Stimulated activated effector memory CD8-positive, alpha-beta T cell treated with anti-CD3 and anti-CD28 coated beads, Interleukin-12 subunit alpha, Interleukin-12 subunit beta, amount 100 ng/mL, for 72 hours (primary cell): ENCODE results near the gene FILIP1L.

Experiments
- ATAC-seq: fragments of 150-1000 bp; cut with Tn5 transposase; 2 replicates; pipeline ENCODE4 v1.10.0; 2021
- DNase-seq, 2 donors: peaks; one replicate each; pipeline ENCODE4 v3.0.0; 2021 to 2022; ENCODE audit warnings: low spot score in 2 of 2
- H3K27ac Mint-ChIP-seq: one replicate; pipeline ENCODE4 v1.8.0; 2022; ENCODE audit warnings: mild to moderate bottlenecking, mixed read lengths
- H3K36me3 Mint-ChIP-seq: one replicate; pipeline ENCODE4 v1.8.0; 2022; ENCODE audit warnings: mild to moderate bottlenecking, mixed read lengths
- H3K4me1 Mint-ChIP-seq: one replicate; pipeline ENCODE4 v1.8.0; 2022; ENCODE audit warnings: mixed read lengths
- H3K4me3 Mint-ChIP-seq: one replicate; pipeline ENCODE4 v1.8.0; 2022; ENCODE audit warnings: mild to moderate bottlenecking, mixed read lengths
- H3K9me3 Mint-ChIP-seq: one replicate; pipeline ENCODE4 v1.8.0; 2022; ENCODE audit warnings: mixed read lengths

The FILIP1L gene

DNA sequence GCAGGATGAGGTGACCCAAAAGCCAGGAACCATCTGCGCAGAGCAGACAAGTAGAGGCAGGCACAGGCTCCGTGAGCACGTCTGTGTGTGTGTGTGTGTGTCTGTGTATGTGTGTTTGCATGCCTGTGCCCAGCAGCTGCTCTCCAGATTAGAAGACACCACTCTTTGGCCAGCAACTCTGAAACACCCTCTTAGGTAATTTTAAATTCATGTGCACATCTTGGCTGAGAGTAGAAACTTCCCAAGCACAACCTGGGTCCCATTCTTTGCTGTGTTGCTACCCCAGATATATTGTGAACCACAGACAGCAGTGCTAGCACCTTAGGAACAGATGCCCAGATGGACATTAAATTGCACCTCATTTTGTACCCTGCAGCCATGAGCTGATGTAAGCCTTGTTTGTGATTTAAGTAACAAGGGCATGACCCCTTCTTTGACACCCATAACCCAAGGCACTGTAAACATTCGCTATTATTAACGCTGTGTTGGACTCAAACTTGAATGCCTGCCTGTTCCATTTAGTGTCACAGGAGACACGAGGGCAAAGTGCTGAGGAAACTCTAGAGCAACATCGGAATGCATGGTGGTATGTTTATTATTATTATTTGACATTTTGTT lies at the start of gene FILIP1L:
Gene FILIP1L (minus strand): TSS at position 89 of the 618 bp plus-strand sequence.
- Mint-ChIP-seq H3K36me3 (no peaks in the 10 kb centered on the region), H3K4me3 (no peak within 1 kb of the TSS), H3K9me3 (no peaks in the 10 kb centered on the region), H3K4me1 (no peaks in the 10 kb centered on the region), H3K27ac (no peak within 1 kb of the TSS)
- no peak for DNase-seq
- peak; percentile 26 for ATAC-seq

DNA sequence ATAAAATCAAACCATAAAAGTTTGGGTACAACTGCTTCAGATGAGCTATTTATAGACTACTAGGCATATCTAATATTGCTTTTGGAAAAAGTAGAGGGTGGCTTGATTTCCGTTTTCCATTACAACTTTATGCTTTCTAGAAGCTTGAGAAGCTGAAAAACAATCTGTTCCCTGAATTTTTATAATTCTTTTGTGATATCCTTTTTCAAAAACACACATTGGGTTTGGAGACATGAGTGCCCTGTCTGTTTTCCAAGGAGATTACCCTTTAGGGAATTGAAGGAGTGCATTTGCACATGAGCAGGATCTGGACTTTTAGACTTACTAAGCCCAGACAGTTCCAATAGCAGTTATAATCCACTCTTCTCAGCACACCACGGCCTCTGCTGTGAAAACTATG lies 49.5 kb upstream of the FILIP1L start:
- DNase-seq (no peak), ATAC-seq (no peak)
- no peaks in the 10 kb centered on the region for H3K4me1 Mint-ChIP-seq
- no peak overlapping the region for H3K27ac Mint-ChIP-seq
- peaks cover 7% of the 10 kb centered on the region for H3K36me3 Mint-ChIP-seq
- no peak overlapping the region for H3K4me3 Mint-ChIP-seq
- no peaks in the 10 kb centered on the region for H3K9me3 Mint-ChIP-seq

DNA sequence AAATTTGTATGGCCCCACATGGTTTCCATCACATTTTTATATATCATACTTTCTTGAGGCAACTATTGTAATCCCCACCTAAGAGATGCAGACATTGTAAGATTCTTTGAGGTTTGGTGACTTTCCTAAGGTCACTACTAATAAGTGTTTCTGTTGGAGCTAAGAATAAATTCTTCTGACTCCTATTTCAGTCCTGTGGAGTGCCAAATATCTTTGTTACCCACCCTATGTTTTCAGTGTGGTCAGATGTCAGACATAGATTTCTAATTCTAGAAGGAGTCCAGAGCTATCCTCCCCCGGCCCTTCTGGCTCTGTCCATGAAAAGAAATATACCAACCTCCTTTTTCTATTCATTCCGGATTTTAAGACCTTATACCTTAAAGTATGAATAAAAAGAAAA lies 46.2 kb upstream of the FILIP1L start:
- H3K27ac Mint-ChIP-seq, result no peak overlapping the region
- H3K36me3 Mint-ChIP-seq, result peaks cover 6% of the 10 kb centered on the region
- no peak for ATAC-seq
- H3K4me3 Mint-ChIP-seq, result no peak overlapping the region
- DNase-seq, result no peak
- no peaks in the 10 kb centered on the region for H3K4me1 Mint-ChIP-seq
- H3K9me3 Mint-ChIP-seq, result peaks cover 5% of the 10 kb centered on the region

DNA sequence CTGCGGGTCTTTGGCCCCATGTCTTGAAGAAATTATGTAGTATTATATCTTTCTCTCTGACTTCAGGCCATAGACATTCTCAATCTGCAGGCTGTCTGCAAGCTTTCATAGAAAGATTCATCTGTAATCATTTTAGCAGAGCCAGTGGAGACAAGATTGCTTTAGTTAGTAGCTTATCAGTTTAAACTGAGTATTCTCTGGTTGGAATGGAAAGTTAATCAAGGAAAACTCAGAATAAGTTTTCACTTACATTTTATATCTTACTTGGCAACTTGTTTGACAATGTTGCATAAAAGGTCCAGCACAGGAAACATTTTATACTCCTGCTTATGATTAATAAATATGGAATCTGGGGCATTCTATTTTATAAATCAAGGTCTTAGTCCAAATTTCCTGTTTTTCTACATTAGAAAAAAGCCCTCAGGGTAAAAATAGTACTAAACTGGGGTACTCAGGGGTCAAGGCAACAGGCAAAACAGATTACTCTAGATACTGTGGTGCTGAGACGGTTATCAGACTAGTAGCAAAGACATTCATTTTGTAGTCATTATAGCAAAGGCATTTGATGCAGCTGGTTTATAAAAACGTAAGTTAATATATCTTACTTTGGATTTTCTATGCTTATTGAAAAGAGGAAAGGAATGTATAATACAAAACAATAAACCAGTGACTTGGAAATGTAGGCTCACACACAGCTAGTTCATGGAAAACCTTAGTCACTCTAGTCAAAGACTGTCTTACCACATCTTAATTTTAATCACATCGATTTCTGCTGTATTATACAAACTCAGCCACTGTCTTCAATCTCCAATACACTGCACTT lies 45.2 kb upstream of the FILIP1L start:
- H3K4me1 Mint-ChIP-seq, result no peaks in the 10 kb centered on the region
- H3K36me3 Mint-ChIP-seq, result peaks cover 6% of the 10 kb centered on the region

DNA sequence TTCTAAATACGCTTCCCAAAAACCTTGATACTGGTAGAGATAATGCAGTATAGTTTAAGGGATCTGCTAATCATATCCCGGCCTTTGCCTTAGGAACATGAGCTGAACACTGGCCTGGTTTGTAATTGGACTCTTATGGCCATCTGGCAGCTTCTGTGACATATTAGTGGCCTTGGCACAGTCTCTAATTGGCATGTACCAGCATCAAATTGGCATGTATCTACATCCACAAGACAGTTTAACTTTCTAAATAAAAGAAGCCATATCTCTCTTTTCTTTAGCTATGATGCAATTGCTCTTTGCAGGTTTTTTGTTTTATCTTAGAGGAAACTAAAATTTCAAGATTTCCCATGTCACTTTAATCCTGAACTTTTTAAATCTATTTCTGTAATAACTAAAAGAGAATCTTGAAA lies 44.6 kb upstream of the FILIP1L start:
- Mint-ChIP-seq H3K36me3 (peaks cover 6% of the 10 kb centered on the region), H3K27ac (no peak overlapping the region), H3K4me3 (no peak overlapping the region), H3K9me3 (peaks cover 11% of the 10 kb centered on the region), H3K4me1 (no peaks in the 10 kb centered on the region)
- no peak for DNase-seq
- ATAC-seq, result no peak

More for the DNA sequence above, 45.2 kb upstream of the FILIP1L start:
- Mint-ChIP-seq H3K4me3 (no peak overlapping the region), H3K9me3 (peaks cover 11% of the 10 kb centered on the region), H3K27ac (no peak overlapping the region)
- DNase-seq (no peak), ATAC-seq (no peak)

DNA sequence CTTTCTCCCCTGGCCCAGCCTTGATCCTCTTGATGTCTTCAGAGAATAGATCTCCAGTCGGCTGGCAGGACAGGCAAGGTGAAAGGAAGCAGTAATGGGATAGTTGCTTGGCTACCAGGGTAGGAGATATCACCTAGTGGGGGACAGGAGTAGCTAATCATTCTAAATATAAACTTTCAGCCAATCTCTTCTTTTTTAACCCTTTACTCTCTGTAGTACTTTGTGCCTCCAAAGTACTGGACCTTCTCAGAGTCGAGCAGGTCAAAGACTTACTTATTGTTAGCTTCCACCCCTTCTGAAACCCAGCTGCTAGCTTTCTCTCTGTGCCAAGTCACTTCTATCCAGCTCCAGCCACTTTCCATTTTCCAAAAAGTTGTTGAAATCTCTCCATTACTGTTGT lies 43.4 kb upstream of the FILIP1L start:
- H3K4me3 Mint-ChIP-seq, result no peak overlapping the region
- H3K4me1 Mint-ChIP-seq, result no peaks in the 10 kb centered on the region
- H3K27ac Mint-ChIP-seq, result no peak overlapping the region
- no peak for ATAC-seq
- H3K36me3 Mint-ChIP-seq, result peaks cover 6% of the 10 kb centered on the region
- peaks cover 11% of the 10 kb centered on the region for H3K9me3 Mint-ChIP-seq
- no peak for DNase-seq

DNA sequence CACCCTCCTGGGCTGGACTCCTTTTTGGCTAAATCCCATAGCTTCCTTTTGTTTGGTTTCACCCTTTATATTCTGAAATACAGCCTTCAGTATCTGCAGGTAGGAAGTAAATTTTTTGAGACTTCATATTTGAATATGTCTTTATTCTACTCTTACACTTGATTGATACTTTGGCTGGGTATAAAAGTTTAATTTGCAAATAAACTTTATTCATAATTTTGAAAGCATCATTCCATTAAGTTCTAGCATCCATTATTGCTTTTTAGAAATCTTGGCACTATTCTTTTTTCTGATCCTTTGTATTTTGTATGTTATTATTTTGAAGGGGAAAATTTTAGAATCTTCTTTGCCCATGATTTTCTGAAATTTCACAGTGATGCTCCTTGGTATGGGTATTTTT lies 41.3 kb upstream of the FILIP1L start:
- H3K9me3 Mint-ChIP-seq, result peaks cover 11% of the 10 kb centered on the region
- H3K36me3 Mint-ChIP-seq, result peaks cover 6% of the 10 kb centered on the region
- no peaks in the 10 kb centered on the region for H3K4me1 Mint-ChIP-seq
- ATAC-seq (no peak), DNase-seq (no peak)
- H3K4me3 Mint-ChIP-seq, result no peak overlapping the region
- H3K27ac Mint-ChIP-seq, result no peak overlapping the region

DNA sequence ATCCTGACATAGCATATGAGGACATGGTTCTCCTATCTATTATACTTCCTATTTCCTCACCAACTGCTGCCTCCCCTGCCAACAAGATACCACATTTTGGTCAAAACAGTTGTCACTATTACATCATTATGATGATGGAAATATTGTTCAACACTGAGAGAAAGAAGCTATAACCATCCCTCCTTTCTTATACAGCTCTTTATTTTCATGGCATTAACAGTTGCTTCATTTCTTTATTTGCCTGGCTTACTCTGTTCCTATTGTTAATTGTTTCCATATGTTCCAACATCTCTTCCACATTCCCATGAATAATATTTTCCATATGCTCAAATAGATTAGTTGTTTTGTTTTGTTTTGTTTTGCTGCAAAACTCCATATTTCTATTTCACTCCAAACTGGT lies 40.8 kb upstream of the FILIP1L start:
- H3K4me3 Mint-ChIP-seq, result no peak overlapping the region
- no peaks in the 10 kb centered on the region for H3K4me1 Mint-ChIP-seq
- DNase-seq (no peak), ATAC-seq (no peak)
- no peak overlapping the region for H3K27ac Mint-ChIP-seq
- peaks cover 11% of the 10 kb centered on the region for H3K9me3 Mint-ChIP-seq
- H3K36me3 Mint-ChIP-seq, result peaks cover 6% of the 10 kb centered on the region

DNA sequence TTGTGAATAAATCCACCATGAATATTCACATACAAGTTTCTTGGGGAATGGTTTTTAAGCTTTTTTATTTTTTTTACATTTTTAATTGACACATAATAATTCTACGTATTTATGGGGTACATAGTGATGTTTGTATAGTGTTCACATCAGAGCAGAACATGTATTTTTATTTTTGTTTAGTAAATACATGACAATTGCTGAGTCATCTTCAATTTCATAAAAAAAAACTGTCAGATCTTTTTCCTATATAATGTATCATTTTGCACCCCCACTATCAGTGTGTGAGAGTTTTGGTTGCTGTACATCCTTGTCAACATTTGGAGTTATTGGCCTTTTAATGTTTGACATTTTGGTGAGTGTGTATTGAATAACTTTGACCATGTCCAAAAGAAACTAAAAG lies 39.9 kb upstream of the FILIP1L start:
- Mint-ChIP-seq H3K27ac (no peak overlapping the region), H3K36me3 (peaks cover 11% of the 10 kb centered on the region), H3K9me3 (peaks cover 11% of the 10 kb centered on the region), H3K4me1 (no peaks in the 10 kb centered on the region), H3K4me3 (no peak overlapping the region)
- ATAC-seq (no peak), DNase-seq (no peak)

DNA sequence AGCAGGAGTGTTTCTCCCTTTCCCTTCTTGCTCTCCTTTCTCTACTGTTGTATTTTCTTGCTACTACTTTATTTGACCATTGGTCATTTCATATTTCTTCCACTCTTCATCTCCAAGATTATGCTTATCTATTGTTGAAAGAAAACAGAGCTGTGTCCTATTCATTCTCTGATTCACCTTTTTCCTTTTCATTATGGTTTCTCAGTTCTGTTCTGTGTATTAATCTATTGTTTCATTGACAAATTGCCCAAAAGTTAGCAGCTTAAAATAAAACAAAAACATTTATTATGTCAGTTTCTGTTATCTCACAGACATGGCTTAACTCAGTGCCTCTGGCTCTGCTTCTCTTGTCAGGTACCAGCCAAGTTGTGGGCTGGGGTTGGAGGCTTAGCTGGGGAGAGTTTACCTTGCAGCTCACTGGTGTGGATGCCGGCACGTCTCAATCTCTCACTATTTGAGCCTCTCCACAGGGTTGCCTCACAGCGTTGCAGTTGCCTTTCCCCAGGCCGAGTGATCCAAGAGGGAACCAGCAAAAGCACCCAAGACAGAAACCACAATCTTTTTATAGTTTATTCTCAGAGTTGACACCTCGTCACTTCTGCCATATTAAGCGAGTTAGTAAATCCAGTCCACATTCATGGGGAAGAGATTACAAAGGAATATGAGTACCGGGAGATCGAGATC lies 36.9 kb upstream of the FILIP1L start:
- Mint-ChIP-seq H3K4me1 (no peaks in the 10 kb centered on the region), H3K36me3 (peaks cover 13% of the 10 kb centered on the region), H3K4me3 (no peak overlapping the region), H3K27ac (no peak overlapping the region), H3K9me3 (peaks cover 6% of the 10 kb centered on the region)
- DNase-seq (no peak), ATAC-seq (no peak)

DNA sequence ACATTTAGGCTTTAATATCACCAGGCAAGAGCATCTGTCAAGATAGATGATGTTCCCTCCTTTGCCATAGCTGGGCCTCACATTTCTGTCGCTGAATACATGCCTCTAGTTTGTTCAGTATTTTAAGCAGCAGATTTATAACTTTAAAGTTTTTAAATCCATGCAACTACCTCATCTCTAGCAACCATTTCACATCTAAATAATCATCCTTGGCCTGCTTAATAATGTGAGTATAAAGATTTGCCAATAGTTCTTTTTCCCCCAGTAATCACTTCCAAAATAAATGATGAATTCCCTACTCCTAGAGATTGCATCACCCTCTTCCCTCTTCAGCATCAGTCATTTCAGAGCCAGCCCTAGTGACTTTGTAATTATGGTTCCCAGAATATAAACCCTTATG lies 36.2 kb upstream of the FILIP1L start:
- DNase-seq, result no peak
- Mint-ChIP-seq H3K36me3 (peaks cover 13% of the 10 kb centered on the region), H3K4me3 (no peak overlapping the region), H3K27ac (no peak overlapping the region), H3K9me3 (peaks cover 6% of the 10 kb centered on the region), H3K4me1 (no peaks in the 10 kb centered on the region)
- ATAC-seq, result no peak

DNA sequence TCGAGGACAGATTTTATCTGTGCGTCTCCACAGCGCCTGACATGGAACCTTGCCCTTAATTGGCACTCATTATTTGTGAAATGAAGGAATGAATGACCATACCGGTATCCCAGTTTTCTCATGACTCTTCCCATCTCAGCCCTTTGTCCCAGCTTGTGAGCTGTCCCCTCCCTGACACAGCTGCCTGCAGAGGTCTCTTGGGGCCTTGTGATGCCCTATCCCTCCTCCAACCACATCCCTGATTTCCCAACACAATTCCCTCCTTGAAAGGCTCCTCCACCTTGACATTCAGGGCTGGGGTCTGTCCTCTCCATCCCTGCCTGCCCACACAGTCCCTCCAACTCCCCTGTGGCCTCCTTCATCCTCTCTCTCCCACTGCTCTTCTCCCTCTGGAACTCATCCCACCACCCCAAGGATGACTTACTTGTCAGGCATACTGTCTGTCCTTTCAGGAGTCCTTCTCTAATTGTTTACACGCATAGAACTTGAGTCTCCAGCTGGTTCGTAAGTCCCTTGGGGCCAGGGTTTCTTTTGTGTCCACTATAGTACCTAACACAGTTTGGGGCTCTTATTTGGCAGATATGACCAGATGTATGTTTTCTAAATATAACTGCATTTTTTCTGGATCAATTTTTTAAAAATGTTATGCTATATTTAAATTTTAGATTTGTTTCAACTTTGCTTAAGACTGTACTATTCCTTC lies 35.6 kb upstream of the FILIP1L start:
- Mint-ChIP-seq H3K4me1 (no peaks in the 10 kb centered on the region), H3K9me3 (peaks cover under 1% of the 10 kb centered on the region), H3K4me3 (no peak overlapping the region), H3K36me3 (peaks cover 13% of the 10 kb centered on the region), H3K27ac (no peak overlapping the region)
- no peak for DNase-seq
- no peak for ATAC-seq

DNA sequence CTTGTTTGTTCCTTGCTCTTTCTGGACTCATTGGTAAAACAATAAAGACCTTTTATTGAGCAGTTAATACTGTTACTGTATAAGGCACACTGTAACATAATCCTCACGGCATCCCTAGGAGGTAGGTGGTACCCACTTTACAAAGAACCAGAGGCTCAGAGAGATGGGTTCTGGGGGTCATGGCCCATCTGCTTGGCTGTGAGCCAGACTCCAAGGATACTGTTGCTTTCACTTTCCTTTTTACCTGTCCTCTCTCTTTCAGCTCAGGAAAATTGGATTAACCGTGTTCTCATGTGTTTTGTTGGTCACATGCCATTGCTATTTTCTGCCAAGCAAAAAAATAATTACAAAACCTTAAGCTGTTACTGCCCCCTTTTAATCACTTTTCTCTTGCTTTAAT lies 34.8 kb upstream of the FILIP1L start:
- no peak overlapping the region for H3K27ac Mint-ChIP-seq
- DNase-seq, result no peak
- no peak for ATAC-seq
- H3K4me3 Mint-ChIP-seq, result no peak overlapping the region
- H3K4me1 Mint-ChIP-seq, result peaks cover 5% of the 10 kb centered on the region
- H3K9me3 Mint-ChIP-seq, result no peaks in the 10 kb centered on the region
- peaks cover 13% of the 10 kb centered on the region for H3K36me3 Mint-ChIP-seq

DNA sequence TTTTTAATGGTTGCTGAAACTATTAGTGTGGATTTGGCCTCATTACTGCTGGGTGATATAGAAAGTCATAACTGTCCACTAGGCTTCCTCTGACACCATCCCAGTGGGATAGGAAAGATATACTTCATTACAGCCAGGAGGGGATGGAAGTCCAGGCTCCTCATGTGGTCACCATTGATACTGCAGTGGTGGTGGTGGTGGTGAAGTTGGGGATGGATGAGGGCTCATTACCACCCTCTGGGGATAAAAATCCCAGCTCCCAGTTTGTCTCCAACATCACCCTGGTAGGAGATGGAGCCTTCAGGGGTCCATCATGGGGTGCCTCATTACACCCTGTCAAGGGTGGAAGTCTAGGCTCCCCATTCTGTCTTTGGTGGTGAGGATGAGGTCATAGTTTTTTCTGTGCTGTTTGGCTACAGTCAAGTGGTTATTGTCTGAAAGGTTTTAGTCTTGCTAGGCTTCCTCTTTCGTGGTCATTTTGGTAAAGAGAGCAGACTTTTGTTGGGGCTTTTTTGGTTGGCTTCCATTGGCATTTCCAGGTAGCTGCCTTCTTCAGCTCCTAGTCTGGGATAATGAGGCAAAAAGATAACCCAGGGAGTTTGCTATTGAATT lies 30.1 kb upstream of the FILIP1L start:
- Mint-ChIP-seq H3K9me3 (peaks cover 11% of the 10 kb centered on the region), H3K27ac (peak overlapping the region; percentile 12), H3K4me1 (peaks cover 7% of the 10 kb centered on the region), H3K36me3 (peaks cover 7% of the 10 kb centered on the region), H3K4me3 (no peak overlapping the region)
- DNase-seq (no peak), ATAC-seq (peak; percentile 64)

DNA sequence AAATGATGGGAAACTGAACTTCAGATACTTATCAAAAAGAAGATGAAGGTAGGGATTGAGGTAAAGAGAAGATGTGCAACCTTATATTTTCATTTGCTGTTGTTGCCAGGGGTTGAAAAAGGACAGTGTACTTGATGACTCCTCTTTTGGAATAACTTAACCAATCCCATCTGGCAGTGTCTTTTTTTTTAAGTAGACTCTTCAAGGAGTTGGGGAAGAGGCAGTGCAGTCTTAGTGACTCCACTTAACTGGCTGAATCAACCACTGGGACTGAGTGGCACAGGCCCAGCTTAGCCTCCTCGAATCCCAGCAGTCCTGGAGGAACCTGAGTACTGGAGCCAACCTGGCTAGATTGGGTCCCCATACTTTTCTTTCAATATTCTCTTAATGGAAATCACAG lies 27.3 kb upstream of the FILIP1L start:
- H3K36me3 Mint-ChIP-seq, result peaks cover under 1% of the 10 kb centered on the region
- ATAC-seq, result no peak
- H3K9me3 Mint-ChIP-seq, result peaks cover 11% of the 10 kb centered on the region
- no peak for DNase-seq
- H3K4me3 Mint-ChIP-seq, result no peak overlapping the region
- H3K4me1 Mint-ChIP-seq, result peaks cover 7% of the 10 kb centered on the region
- H3K27ac Mint-ChIP-seq, result no peak overlapping the region
